Bone marrow (tissue), 2 donors: Measurements from ENCODE around the gene ARL9.

Experiments used
- DNase-seq, 2 donors: peaks; one replicate each; lab custom pipeline; 2025; lab: John Stamatoyannopoulos, UW

The ARL9 gene

GRCh38 chr4:56531823-56532222 lies 26.2 kb downstream of the ARL9 start:
- no peak for DNase-seq

GRCh38 chr4:56532239-56532638 lies 26.6 kb downstream of the ARL9 start:
- no peak for DNase-seq

- no peak for DNase-seq
Observed at GRCh38 chr4:56535915-56536314, 30.3 kb downstream of the ARL9 start.

GRCh38 chr4:56537147-56537546 lies 31.6 kb downstream of the ARL9 start:
- DNase-seq: no peak

GRCh38 chr4:56540826-56541225 lies 35.2 kb downstream of the ARL9 start:
- no peak for DNase-seq

- DNase-seq: peak; percentile 47 to 70
Observed at GRCh38 chr4:56544573-56545131, 39.1 kb downstream of the ARL9 start.

GRCh38 chr4:56550642-56551041 lies 45.1 kb downstream of the ARL9 start:
- DNase-seq: no peak

GRCh38 chr4:56551516-56551915 lies 45.9 kb downstream of the ARL9 start:
- DNase-seq: no peak

- no peak for DNase-seq
Observed at GRCh38 chr4:56552273-56552672, 46.7 kb downstream of the ARL9 start.

GRCh38 chr4:56570041-56570440 lies 64.5 kb downstream of the ARL9 start:
- DNase-seq: no peak
